HG03039 (cell line): ENCODE data around the gene LCN6.
"Not testable (repeated sequence)": the region's sequence is repeated elsewhere in the genome, so short reads cannot be mapped to it uniquely, and the experiment has no call there.

Source experiments
- ATAC-seq: cut with Tn5 transposase; IDR thresholded peaks from one replicate; pipeline ENCODE4 v1.9.1; 2021; ENCODE audit warnings: mild to moderate bottlenecking, moderate library complexity; ENCODE audit not compliant: unreplicated experiment

The LCN6 gene

GRCh38 chr9:136784249-136784996 is 36.1 kb upstream of the LCN6 start:
- no peak for ATAC-seq

GRCh38 chr9:136782452-136782851 is 34.1 kb upstream of the LCN6 start:
- ATAC-seq = no peak

- ATAC-seq = no peak
These were observed 31.5 kb upstream of the LCN6 start for GRCh38 chr9:136779808-136780207.

GRCh38 chr9:136777359-136777758 is 29.0 kb upstream of the LCN6 start:
- ATAC-seq = no peak

GRCh38 chr9:136776947-136777346 is 28.6 kb upstream of the LCN6 start:
- ATAC-seq = no peak

- no peak for ATAC-seq
These were observed 26.9 kb upstream of the LCN6 start for GRCh38 chr9:136775191-136775590.

- no peak for ATAC-seq
These were observed 26.2 kb upstream of the LCN6 start for GRCh38 chr9:136774416-136775045.

GRCh38 chr9:136773386-136774044 is 25.2 kb upstream of the LCN6 start:
- ATAC-seq = no peak

- no peak for ATAC-seq
These were observed 23.6 kb upstream of the LCN6 start for GRCh38 chr9:136771907-136772415.

GRCh38 chr9:136769710-136770191 is 21.4 kb upstream of the LCN6 start:
- ATAC-seq = no peak

GRCh38 chr9:136766410-136767120 is 18.2 kb upstream of the LCN6 start:
- ATAC-seq = not testable (repeated sequence)

GRCh38 chr9:136765745-136766409 is 17.6 kb upstream of the LCN6 start:
- not testable (repeated sequence) for ATAC-seq

GRCh38 chr9:136765041-136765440 is 16.7 kb upstream of the LCN6 start:
- no peak for ATAC-seq

GRCh38 chr9:136764301-136764891 is 16.1 kb upstream of the LCN6 start, which contains the start of gene LCN15:
LCN15 (minus strand) TSS chr9:136764518; CDS start chr9:136764488, 30 bp downstream.
- no peak for ATAC-seq

GRCh38 chr9:136763649-136764035 is 15.3 kb upstream of the LCN6 start:
- ATAC-seq = no peak

- ATAC-seq = no peak
These were observed 14.8 kb upstream of the LCN6 start for GRCh38 chr9:136762915-136763648.

- ATAC-seq = no peak
These were observed 13.9 kb upstream of the LCN6 start for GRCh38 chr9:136762221-136762691.

- no peak for ATAC-seq
These were observed 13.2 kb upstream of the LCN6 start for GRCh38 chr9:136761545-136761981.
